ENCODE measurements around the gene EVC2. TPM values are rescaled to one million over a fixed set of nuclear protein-coding genes. Genes with fewer than 3 reads are reported as not detected.
"Not testable (repeated sequence)": the region's sequence is repeated elsewhere in the genome, so short reads cannot be mapped to it uniquely, and the experiment has no call there.

Gene EVC2
- polyA plus RNA-seq, 6 donors from 2014 or later, result 0.05 to 0.29 (median 0.13) TPM; not detected in 2

DNA sequence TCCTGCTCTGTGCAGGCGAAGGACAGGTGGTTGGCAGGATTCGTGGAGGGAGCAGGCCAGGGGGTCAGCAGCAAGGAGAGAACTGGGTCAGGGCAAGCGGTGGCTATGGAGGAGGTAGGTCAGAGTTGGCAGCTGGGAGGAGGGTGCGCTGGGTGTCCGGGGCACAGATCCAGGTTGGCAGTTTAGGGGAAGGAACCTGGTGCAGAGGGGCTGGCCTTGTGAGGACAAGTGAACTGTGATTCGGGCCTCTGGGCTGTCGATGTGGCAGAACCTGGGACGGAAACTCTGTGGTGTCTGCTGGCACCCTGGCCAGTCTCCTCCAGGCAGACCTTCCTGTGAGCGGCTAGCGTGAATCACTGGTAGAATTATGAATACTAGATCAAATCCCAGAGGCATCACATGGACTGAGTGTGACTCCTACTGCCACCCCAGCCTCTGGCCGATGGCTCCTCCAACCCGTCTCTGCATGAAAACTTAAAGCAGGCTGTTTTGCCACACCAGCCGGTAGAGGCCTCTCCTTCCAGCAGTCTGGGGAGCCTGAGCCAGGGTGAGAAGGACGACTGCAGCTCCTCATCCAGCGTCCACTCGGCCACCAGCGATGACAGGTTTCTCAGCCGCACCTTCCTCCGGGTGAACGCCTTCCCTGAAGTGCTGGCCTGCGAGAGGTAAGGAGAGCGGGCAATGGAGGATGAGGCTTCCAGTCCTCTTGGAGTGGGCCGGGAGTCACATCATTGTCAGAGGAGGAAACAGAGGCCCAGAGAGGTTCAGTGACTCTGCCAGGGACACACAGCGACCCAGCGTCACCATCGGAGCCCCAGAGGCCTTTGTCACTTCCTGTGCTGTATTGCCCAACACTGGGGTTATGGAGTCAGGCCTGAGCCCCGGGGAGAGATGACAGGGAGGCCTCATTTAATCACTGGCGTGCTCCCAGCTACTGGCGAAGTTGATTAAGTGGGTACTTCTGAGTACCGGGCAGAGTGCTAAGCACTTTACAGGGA lies 22.9 kb upstream of the EVC2 start:
- Mint-ChIP-seq H3K27me3 (peaks cover 0 to 8% (median 0%) of the 10 kb centered on the region in 3 donors), H3K27ac (no peak overlapping the region), H3K36me3 (no peaks in the 10 kb centered on the region), H3K4me3 (no peak overlapping the region), H3K9me3 (peaks cover 0 to 3% (median 0%) of the 10 kb centered on the region in 7 donors), H3K4me1 (no peaks in the 10 kb centered on the region)
- no peak for ATAC-seq (ENCODE audit: low read depth in 2 of 2)
- DNase-seq, result no peak

DNA sequence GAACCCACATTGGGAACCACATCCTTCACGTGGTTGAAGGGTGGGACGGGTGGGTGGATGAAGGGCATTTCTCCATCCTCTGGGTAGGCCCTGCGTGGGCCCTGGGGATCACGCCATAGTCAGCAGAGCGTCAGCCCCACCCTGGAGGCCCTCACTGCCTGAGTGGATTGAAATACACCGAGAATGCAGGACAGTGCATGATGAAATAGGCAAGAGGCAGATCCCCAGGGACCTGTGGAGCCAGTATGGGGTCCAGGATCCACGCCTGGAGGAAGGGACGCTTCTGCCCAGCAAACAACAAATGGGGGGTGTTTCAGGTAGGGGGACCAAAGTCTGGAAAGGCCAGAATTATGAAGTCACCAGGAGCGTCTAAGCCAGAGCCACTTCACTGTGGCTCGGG lies 22.1 kb upstream of the EVC2 start:
- Mint-ChIP-seq H3K36me3 (no peaks in the 10 kb centered on the region), H3K4me3 (no peak overlapping the region), H3K27ac (no peak overlapping the region), H3K9me3 (peaks cover 0 to 6% (median 2%) of the 10 kb centered on the region in 7 donors), H3K4me1 (no peaks in the 10 kb centered on the region), H3K27me3 (peaks cover 0 to 8% (median 0%) of the 10 kb centered on the region in 3 donors)
- DNase-seq (no peak), ATAC-seq (ENCODE audit: low read depth in 2 of 2) (no peak)

DNA sequence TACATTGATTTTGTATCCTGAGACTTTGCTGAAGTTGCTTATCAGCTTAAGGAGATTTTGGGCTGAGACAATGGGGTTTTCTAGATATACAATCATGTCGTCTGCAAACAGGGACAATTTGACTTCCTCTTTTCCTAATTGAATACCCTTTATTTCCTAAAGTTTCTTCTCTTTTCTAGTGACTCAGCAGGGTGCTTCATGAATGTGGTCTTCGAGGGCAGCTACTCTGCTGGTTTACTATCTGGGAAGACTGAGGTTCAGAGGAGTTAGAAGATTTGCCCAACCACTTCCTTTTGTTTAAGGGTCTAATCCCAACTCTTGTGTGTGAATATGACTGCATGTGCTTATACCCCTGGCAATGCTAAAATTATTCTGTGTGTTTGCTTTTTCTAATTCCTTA lies 20.1 kb upstream of the EVC2 start:
- not testable (repeated sequence) for ATAC-seq (ENCODE audit: low read depth in 2 of 2); H3K27me3 Mint-ChIP-seq; H3K4me3 Mint-ChIP-seq; H3K36me3 Mint-ChIP-seq; DNase-seq; H3K4me1 Mint-ChIP-seq
- Mint-ChIP-seq H3K9me3 (peaks cover 0 to 12% (median 4%) of the 10 kb centered on the region in 7 donors), H3K27ac (peak overlapping the region in 1 of 6 donors; percentile 1)

GRCh38 chr4:5724377-5724776 lies 16.0 kb upstream of the EVC2 start:
- H3K9me3 Mint-ChIP-seq, result peaks cover 0 to 13% (median 4%) of the 10 kb centered on the region in 7 donors
- peaks cover 0 to 16% (median 6%) of the 10 kb centered on the region in 3 donors for H3K27me3 Mint-ChIP-seq
- H3K4me3 Mint-ChIP-seq, result no peak overlapping the region
- H3K36me3 Mint-ChIP-seq, result no peaks in the 10 kb centered on the region
- DNase-seq, result no peak
- ATAC-seq (ENCODE audit: low read depth in 2 of 2), result no peak
- H3K27ac Mint-ChIP-seq, result no peak overlapping the region
- no peaks in the 10 kb centered on the region for H3K4me1 Mint-ChIP-seq

DNA sequence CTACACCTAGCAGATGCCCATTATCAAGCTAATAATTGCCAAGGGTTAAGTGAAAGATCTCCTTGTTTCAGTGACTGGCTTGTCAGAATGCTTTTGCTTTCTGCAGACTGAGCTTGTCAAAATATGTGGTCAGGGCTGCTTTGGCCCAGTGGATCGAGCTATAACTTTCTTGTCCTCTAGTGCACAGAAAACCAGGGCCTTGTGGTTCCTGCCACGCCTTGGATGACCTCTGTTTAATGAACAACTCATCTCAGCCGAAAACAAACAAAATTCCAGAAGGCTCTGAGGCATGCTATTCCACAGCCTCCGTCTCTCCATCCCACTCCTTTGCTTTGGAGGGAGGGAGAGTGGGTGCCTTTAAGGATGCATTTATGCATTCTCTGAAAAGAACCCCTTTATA lies 14.0 kb upstream of the EVC2 start:
- no peak for DNase-seq

DNA sequence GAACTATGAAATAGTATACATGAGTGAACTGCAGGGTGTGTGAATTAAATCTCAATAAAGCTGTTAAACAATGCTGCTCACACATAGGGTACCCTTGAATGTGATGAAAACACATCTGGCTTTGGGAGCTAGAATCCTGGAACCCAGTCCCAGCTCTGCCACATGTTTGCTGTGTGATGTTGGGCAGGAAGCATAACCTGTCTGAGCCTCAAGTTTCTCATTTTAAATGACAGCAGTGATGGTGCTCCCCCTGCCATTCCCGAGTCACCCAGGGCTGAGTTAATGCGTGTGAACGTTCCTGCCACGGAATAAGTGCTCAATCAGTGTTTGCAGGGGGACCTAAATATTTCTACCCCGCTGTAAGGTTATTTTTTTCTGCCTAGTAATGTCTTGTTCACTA lies 13.6 kb upstream of the EVC2 start:
- H3K27me3 Mint-ChIP-seq, result peaks cover 0 to 15% (median 11%) of the 10 kb centered on the region in 3 donors
- ATAC-seq (ENCODE audit: low read depth in 2 of 2), result no peak
- H3K4me1 Mint-ChIP-seq, result no peaks in the 10 kb centered on the region
- no peak overlapping the region for H3K4me3 Mint-ChIP-seq
- no peaks in the 10 kb centered on the region for H3K36me3 Mint-ChIP-seq
- no peak overlapping the region for H3K27ac Mint-ChIP-seq
- H3K9me3 Mint-ChIP-seq, result peaks cover 3 to 13% (median 6%) of the 10 kb centered on the region in 7 donors
- no peak for DNase-seq

More for the DNA sequence above, 14.0 kb upstream of the EVC2 start:
- Mint-ChIP-seq H3K27ac (no peak overlapping the region), H3K27me3 (peaks cover 0 to 15% (median 11%) of the 10 kb centered on the region in 3 donors), H3K36me3 (no peaks in the 10 kb centered on the region), H3K4me1 (no peaks in the 10 kb centered on the region), H3K9me3 (peaks cover 1 to 13% (median 4%) of the 10 kb centered on the region in 7 donors), H3K4me3 (no peak overlapping the region)
- ATAC-seq (ENCODE audit: low read depth in 2 of 2), result no peak

DNA sequence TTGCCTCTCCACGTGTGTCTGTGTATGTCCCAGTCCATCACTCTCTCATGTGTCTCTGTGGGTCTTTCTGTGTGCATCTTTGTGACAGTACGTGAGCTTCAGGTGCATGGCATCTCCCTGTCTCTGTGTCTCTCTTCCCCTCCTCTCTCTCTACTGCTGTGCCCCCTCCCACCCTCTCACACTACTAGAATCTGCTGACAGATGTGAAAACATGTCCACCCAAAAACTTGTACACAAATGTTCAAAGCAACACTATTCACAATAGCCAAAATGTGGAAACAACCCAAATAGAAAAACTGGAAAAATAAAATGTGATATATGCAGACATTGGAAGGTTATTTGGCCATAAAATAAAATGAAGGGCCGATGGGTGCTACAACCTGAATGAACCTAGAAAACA lies 12.6 kb upstream of the EVC2 start:
- Mint-ChIP-seq H3K27ac (no peak overlapping the region), H3K36me3 (no peaks in the 10 kb centered on the region), H3K27me3 (peaks cover 0 to 15% (median 11%) of the 10 kb centered on the region in 3 donors), H3K4me3 (no peak overlapping the region), H3K9me3 (peaks cover 3 to 22% (median 13%) of the 10 kb centered on the region in 7 donors), H3K4me1 (no peaks in the 10 kb centered on the region)
- DNase-seq, result no peak
- ATAC-seq (ENCODE audit: low read depth in 2 of 2), result no peak

- Mint-ChIP-seq H3K9me3 (peaks cover 3 to 25% (median 16%) of the 10 kb centered on the region in 7 donors), H3K4me1 (no peaks in the 10 kb centered on the region), H3K36me3 (peaks cover 0 to under 1% of the 10 kb centered on the region in 2 donors), H3K27ac (no peak overlapping the region), H3K27me3 (peaks cover 0 to 15% (median 11%) of the 10 kb centered on the region in 3 donors), H3K4me3 (no peak overlapping the region)
- ATAC-seq (ENCODE audit: low read depth in 2 of 2) (no peak), DNase-seq (no peak)
Observed at GRCh38 chr4:5720157-5720850, 11.9 kb upstream of the EVC2 start.

DNA sequence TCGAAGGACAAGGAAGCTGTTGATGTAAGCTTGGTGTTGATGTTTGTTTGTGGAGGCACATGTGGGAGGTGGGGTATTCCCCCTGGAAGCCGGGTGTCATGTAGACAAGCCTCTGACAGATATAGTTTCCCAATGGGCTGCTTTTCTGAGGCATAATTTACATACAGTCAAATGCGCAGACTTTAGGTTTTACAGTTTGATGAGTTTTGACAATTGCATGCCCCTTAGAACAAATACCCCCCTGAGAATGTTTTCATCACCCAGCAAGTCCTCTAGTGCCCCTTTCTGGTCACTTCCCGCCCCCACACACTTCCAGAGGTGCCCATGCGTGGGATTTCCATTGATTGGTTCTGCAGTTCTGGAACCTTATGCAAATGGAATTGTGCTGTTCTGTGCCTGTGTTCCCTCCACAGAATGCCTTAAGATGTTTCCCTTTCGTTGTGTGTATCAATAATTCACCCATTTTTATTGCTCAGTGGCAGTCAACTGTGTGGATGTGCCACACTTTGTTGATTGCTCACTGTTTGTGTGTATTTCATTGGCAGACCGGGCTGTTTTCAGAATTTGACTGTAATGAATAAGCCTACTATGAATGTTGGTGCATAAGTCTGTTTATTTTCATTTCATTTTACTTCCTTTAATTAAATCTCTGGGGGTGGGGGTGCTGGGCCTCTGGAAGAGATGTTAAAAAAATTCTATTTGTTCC lies 11.1 kb upstream of the EVC2 start:
- Mint-ChIP-seq H3K4me1 (no peaks in the 10 kb centered on the region), H3K27me3 (peaks cover 0 to 15% (median 13%) of the 10 kb centered on the region in 3 donors), H3K36me3 (peaks cover 0 to 9% of the 10 kb centered on the region in 2 donors), H3K27ac (no peak overlapping the region), H3K9me3 (peaks cover 6 to 29% (median 21%) of the 10 kb centered on the region in 7 donors), H3K4me3 (no peak overlapping the region)
- DNase-seq (no peak), ATAC-seq (ENCODE audit: low read depth in 2 of 2) (no peak)

DNA sequence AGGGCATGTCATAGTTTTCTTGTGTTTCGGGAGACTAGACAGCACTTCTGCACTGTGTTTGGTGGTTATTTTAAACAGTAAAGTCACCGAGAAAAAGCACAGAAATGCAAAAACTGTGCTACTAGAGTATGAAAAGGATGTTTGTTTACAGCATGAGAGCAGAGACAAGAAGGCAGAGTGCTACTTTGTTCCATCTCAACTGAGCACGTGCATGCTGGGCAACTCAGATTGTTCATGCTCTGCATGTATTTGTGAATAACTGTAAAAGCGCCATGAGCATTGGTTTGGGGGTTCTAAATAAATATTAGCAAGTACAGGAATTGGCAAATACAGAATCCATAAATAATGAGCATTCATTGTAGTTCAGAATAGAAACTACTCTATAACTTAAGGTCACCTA lies 10.1 kb upstream of the EVC2 start:
- H3K27ac Mint-ChIP-seq, result no peak overlapping the region
- ATAC-seq (ENCODE audit: low read depth in 2 of 2) (no peak), DNase-seq (no peak)
- peaks cover 0 to 18% of the 10 kb centered on the region in 2 donors for H3K36me3 Mint-ChIP-seq
- no peaks in the 10 kb centered on the region for H3K4me1 Mint-ChIP-seq
- peaks cover 4 to 21% (median 15%) of the 10 kb centered on the region in 3 donors for H3K27me3 Mint-ChIP-seq
- peaks cover 10 to 37% (median 26%) of the 10 kb centered on the region in 7 donors for H3K9me3 Mint-ChIP-seq
- no peak overlapping the region for H3K4me3 Mint-ChIP-seq

DNA sequence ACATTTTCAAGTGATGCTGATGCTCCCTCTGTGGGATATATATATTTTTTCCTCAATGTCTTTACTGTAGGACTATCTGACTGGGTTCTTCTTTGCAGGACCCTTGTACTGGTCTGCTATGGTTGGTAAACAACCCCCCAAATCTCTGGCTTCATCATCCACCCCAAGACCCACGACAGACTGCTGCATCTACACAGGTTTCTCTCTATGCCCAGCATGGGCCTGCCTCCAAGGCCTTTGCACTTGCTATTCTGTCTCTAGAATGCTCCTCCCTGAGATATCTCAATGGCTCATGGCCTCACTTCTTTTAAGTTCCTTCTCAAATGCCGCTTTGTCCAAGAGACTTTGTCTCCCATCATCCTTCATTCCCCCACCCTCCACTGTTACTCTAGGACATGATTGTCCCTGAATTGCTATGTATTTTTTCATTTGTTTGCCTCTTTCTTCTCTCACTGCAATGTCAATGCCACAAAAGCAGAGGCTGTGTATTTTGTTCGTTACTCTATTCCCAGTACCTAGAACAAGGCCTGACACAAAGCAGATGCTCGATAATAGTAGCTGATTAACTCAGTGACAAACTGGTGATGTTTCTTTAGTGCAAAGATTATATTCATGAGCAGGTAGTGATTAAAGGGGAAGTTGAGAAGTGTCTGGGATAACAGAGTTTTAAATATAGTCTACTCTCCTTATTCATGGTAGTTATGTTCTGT lies 9.2 kb upstream of the EVC2 start:
- H3K9me3 Mint-ChIP-seq, result peaks cover 10 to 37% (median 27%) of the 10 kb centered on the region in 7 donors
- no peak overlapping the region for H3K4me3 Mint-ChIP-seq
- peak overlapping the region in 1 of 6 donors; percentile 23 for H3K27ac Mint-ChIP-seq
- ATAC-seq (ENCODE audit: low read depth in 2 of 2), result no peak
- peaks cover 6 to 26% (median 18%) of the 10 kb centered on the region in 3 donors for H3K27me3 Mint-ChIP-seq
- no peaks in the 10 kb centered on the region for H3K4me1 Mint-ChIP-seq
- peaks cover under 1 to 18% of the 10 kb centered on the region in 2 donors for H3K36me3 Mint-ChIP-seq
- no peak for DNase-seq

GRCh38 chr4:5716391-5716790 lies 8.0 kb upstream of the EVC2 start:
- peaks cover 15 to 37% (median 30%) of the 10 kb centered on the region in 3 donors for H3K27me3 Mint-ChIP-seq
- H3K27ac Mint-ChIP-seq, result no peak overlapping the region
- no peaks in the 10 kb centered on the region for H3K4me1 Mint-ChIP-seq
- H3K36me3 Mint-ChIP-seq, result peaks cover 4 to 25% of the 10 kb centered on the region in 2 donors
- no peak for DNase-seq
- H3K9me3 Mint-ChIP-seq, result peaks cover 10 to 43% (median 34%) of the 10 kb centered on the region in 7 donors
- H3K4me3 Mint-ChIP-seq, result no peak overlapping the region
- no peak for ATAC-seq (ENCODE audit: low read depth in 2 of 2)
